KMS-11 (cell line): ENCODE measurements around the gene DCXR.
A peak's percentile ranks its signal among the peaks of the same experiment; 100 is the strongest.

Experiments
- H2AFZ ChIP-seq: fragments of 200-600 bp; sonication (generic); 2 replicates; pipeline ENCODE4 v1.6.1; 2016; ENCODE audit warnings: antibody characterized with exemption, mixed run types, low read depth
- H3K27ac ChIP-seq: fragments of 200-600 bp; sonication (generic); 2 replicates; pipeline ENCODE4 v1.6.1; 2016; ENCODE audit warnings: mild to moderate bottlenecking, mixed run types
- H3K27me3 ChIP-seq: fragments of 200-600 bp; sonication (generic); 2 replicates; pipeline ENCODE4 v1.6.1; 2017; ENCODE audit warnings: mild to moderate bottlenecking, low read depth, mixed run types, moderate library complexity; ENCODE audit not compliant: insufficient read depth
- H3K36me3 ChIP-seq: fragments of 200-600 bp; sonication (generic); 2 replicates; pipeline ENCODE4 v1.6.1; 2017; ENCODE audit warnings: mild to moderate bottlenecking, mixed run types; ENCODE audit not compliant: insufficient read depth
- H3K4me1 ChIP-seq: fragments of 200-600 bp; sonication (generic); 2 replicates; pipeline ENCODE4 v1.6.1; 2016; ENCODE audit warnings: mild to moderate bottlenecking, low read depth, mixed run types; ENCODE audit not compliant: poor library complexity, severe bottlenecking
- H3K4me2 ChIP-seq: fragments of 200-600 bp; sonication (generic); 2 replicates; pipeline ENCODE4 v1.7.0; 2016; ENCODE audit warnings: mild to moderate bottlenecking, mixed run types
- H3K4me3 ChIP-seq: fragments of 200-600 bp; sonication (generic); IDR thresholded peaks from 2 replicates; pipeline ENCODE4 v1.6.1; 2017; ENCODE audit warnings: low read depth, low read length, mixed read lengths; ENCODE audit not compliant: insufficient read depth
- H3K79me2 ChIP-seq: fragments of 200-600 bp; sonication (generic); 2 replicates; pipeline ENCODE4 v1.6.1; 2016; ENCODE audit warnings: low read depth, mixed run types; ENCODE audit not compliant: insufficient read depth
- H3K9ac ChIP-seq: fragments of 200-600 bp; sonication (generic); 2 replicates; pipeline ENCODE4 v1.6.1; 2016; ENCODE audit warnings: mild to moderate bottlenecking, mixed run types
- H4K20me1 ChIP-seq: fragments of 200-600 bp; sonication (generic); 2 replicates; pipeline ENCODE4 v1.6.1; 2016; ENCODE audit warnings: mild to moderate bottlenecking, mixed run types; ENCODE audit not compliant: insufficient read depth
- TF ChIP-seq, protein P1 (sequence below): fragments of 200-600 bp; sonication (generic); conservative IDR thresholded peaks from 2 replicates; pipeline ENCODE4 v1.6.1; 2017; ENCODE audit warnings: low read depth, mild to moderate bottlenecking, antibody characterized with exemption, low read length, moderate library complexity, mixed read lengths

The DCXR gene

DNA sequence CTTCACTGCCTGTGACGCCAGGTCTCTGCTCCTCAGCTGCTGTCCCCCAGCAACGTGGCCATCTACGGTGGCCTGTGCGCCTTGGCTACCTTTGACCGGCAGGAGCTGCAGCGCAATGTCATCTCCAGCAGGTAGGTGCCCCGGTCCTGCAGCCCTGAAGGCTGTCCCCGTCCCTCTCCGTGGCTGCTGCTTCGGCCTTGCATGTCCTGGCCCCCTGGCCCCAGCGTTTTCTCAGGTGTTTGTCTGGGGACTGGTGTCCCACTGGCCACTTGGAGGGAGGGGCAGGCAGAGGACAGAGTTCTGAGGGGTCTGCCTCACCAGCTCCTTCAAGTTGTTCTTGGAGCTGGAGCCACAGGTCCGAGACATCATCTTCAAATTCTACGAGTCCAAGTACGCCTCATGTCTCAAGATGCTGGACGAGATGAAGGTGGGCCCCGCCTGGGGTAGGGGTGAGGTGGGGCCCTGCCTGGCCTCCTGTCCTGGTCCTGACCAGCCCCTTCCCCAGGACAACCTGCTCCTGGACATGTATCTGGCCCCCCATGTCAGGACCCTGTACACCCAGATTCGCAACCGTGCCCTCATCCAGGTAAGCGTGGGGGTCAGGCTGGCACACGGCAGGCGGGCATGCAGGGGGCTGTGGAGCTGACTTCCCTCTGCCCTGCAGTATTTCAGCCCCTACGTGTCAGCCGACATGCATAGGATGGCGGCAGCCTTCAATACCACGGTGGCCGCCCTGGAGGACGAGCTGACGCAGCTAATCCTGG is 18.6 kb upstream of the DCXR start:
- Histone ChIP-seq H3K4me2 (no peak overlapping the region), H3K4me3 (no peak overlapping the region), H3K9ac (no peak overlapping the region), H3K27me3 (no peaks in the 10 kb centered on the region), H2AFZ (no peak overlapping the region), H3K79me2 (peaks cover 17% of the 10 kb centered on the region; the same call in 1 of the 2 replicates), H3K27ac (no peak overlapping the region), H3K4me1 (peaks cover 13% of the 10 kb centered on the region), H3K36me3 (peaks cover 8% of the 10 kb centered on the region; the same call in 1 of the 2 replicates), H4K20me1 (no peaks in the 10 kb centered on the region)
- TF ChIP-seq, protein P1, sequence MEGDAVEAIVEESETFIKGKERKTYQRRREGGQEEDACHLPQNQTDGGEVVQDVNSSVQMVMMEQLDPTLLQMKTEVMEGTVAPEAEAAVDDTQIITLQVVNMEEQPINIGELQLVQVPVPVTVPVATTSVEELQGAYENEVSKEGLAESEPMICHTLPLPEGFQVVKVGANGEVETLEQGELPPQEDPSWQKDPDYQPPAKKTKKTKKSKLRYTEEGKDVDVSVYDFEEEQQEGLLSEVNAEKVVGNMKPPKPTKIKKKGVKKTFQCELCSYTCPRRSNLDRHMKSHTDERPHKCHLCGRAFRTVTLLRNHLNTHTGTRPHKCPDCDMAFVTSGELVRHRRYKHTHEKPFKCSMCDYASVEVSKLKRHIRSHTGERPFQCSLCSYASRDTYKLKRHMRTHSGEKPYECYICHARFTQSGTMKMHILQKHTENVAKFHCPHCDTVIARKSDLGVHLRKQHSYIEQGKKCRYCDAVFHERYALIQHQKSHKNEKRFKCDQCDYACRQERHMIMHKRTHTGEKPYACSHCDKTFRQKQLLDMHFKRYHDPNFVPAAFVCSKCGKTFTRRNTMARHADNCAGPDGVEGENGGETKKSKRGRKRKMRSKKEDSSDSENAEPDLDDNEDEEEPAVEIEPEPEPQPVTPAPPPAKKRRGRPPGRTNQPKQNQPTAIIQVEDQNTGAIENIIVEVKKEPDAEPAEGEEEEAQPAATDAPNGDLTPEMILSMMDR = no peak

DNA sequence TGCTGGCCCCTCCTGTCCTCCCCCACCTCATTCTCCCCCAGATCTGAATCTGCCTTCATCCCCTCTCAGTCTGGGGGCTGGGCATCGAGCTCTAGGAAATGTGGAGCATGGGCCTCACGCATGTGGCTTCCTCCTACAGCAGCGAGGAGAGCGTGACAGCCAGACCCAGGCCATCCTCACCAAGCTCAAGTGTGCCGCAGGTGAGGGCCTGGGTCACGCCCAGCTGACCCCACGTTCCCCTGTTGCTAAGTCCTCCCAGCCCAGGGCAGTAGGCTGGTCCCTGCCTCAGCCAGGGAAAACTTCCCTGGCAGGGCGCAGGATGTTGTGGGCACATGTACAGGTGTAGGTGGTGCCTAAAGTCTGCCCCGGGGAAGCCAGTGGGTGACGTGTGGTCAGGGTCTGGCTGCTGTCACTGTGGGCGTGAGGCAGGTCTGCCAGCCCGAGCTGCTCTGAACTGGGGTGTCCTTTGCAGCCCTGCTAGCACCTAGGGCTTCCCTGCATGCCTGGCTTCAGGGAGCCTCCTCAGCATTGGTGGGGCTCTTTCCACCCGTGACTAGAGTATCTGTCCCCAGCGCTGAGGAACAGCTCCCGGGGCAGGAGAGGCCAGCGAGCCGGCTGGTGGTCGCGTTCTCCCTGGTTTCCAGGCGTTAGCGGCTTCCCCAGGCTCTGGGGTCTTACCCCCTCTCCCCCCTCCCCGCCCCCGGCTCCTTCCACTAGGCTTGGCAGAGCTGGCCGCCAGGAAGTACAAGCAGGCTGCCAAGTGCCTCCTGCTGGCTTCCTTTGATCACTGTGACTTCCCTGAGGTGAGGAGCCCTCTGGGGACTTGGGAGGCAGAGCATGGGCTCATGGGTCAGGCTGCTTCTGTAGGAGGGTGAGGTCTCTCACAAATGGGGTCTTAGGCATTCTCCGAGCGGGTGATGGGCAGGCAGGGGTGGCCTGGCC is 17.8 kb upstream of the DCXR start:
- H3K79me2 ChIP-seq = peaks cover 17% of the 10 kb centered on the region; the same call in 1 of the 2 replicates
- H4K20me1 ChIP-seq = no peaks in the 10 kb centered on the region
- no peak overlapping the region for H3K9ac ChIP-seq
- H3K27me3 ChIP-seq = no peaks in the 10 kb centered on the region
- no peak overlapping the region for H3K4me2 ChIP-seq
- H3K36me3 ChIP-seq = peaks cover 7% of the 10 kb centered on the region; the same call in 1 of the 2 replicates
- TF ChIP-seq, protein P1 = no peak
- no peak overlapping the region for H2AFZ ChIP-seq
- no peak overlapping the region for H3K4me3 ChIP-seq
- no peak overlapping the region for H3K27ac ChIP-seq
- peaks cover 20% of the 10 kb centered on the region for H3K4me1 ChIP-seq

DNA sequence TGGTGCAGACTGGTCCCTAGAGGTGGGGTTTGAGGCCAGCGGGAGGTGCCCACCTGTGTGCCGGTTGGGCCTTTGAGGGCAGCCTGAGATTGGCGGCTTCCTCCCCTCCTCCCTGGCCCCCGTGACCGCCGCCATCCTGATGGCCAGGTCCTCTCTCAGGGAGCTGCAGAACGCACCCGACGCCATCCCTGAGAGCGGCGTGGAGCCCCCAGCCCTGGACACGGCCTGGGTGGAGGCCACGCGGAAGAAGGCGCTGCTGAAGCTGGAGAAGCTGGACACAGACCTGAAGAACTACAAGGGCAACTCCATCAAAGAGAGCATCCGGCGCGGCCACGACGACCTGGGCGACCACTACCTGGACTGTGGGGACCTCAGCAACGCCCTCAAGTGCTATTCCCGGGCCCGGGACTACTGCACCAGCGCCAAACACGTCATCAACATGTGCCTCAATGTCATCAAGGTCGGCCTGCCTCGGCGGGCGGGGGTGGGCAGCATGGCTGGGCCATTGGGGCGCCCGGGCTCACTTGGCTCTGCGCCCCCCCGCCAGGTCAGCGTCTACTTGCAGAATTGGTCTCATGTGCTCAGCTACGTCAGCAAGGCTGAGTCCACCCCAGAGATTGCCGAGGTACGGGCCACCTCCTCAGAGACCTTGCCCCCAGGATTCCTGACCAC is 17.0 kb upstream of the DCXR start:
- TF ChIP-seq, protein P1 = no peak
- Histone ChIP-seq H3K4me3 (no peak overlapping the region), H3K4me1 (peaks cover 23% of the 10 kb centered on the region), H3K9ac (no peak overlapping the region), H3K27ac (no peak overlapping the region), H4K20me1 (no peaks in the 10 kb centered on the region), H3K4me2 (no peak overlapping the region), H2AFZ (no peak overlapping the region), H3K79me2 (peaks cover 17% of the 10 kb centered on the region; the same call in 1 of the 2 replicates), H3K27me3 (no peaks in the 10 kb centered on the region), H3K36me3 (peaks cover 3% of the 10 kb centered on the region; the same call in 1 of the 2 replicates)

DNA sequence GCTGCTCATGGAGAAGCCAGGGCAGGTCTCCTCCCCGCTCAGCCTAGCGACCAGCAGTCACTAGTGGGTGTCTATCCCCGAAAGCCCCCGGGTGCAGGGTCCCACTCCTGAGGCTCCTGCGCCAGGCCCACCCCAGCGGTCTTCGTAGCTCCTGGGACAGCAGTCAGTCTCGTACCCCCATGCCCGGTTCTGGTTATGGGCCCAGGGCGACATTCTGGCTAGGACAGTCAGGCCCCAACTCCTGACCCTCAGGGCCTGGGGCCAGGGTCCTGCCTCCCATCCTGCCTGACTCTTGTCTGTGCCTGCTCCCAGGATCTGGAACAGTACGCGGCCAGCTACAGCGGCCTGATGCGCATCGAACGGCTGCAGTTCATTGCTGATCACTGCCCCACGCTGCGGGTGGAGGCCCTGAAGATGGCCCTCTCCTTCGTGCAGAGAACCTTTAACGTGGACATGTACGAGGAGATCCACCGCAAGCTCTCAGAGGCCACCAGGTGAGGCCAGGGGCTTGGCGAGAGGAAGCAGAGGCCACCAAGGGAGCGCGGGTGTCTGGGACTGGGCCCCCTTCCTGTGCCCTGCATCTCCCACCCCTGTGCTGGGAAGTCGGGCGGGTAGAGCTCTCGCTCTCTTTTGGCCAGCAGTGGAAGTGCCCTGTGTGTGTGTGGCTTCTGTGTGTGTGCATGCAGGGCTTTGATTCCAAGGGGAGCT is 16.2 kb upstream of the DCXR start:
- Histone ChIP-seq H3K36me3 (peaks cover 3% of the 10 kb centered on the region; the same call in 1 of the 2 replicates), H3K9ac (no peak overlapping the region), H3K27me3 (no peaks in the 10 kb centered on the region), H3K27ac (no peak overlapping the region), H3K4me3 (no peak overlapping the region), H3K79me2 (peaks cover 17% of the 10 kb centered on the region; the same call in 1 of the 2 replicates), H2AFZ (no peak overlapping the region), H3K4me1 (peaks cover 23% of the 10 kb centered on the region), H3K4me2 (peak overlapping the region; percentile 85; the same call in 1 of the 2 replicates), H4K20me1 (no peaks in the 10 kb centered on the region)
- TF ChIP-seq, protein P1 = no peak
